HG03520 (cell line): Measurements from ENCODE around the gene FOXO3.

Experiments
- ATAC-seq: cut with Tn5 transposase; IDR thresholded peaks from one replicate; pipeline ENCODE4 v1.9.1; 2021; ENCODE audit warnings: mild to moderate bottlenecking, moderate library complexity; ENCODE audit not compliant: unreplicated experiment

The FOXO3 gene

DNA sequence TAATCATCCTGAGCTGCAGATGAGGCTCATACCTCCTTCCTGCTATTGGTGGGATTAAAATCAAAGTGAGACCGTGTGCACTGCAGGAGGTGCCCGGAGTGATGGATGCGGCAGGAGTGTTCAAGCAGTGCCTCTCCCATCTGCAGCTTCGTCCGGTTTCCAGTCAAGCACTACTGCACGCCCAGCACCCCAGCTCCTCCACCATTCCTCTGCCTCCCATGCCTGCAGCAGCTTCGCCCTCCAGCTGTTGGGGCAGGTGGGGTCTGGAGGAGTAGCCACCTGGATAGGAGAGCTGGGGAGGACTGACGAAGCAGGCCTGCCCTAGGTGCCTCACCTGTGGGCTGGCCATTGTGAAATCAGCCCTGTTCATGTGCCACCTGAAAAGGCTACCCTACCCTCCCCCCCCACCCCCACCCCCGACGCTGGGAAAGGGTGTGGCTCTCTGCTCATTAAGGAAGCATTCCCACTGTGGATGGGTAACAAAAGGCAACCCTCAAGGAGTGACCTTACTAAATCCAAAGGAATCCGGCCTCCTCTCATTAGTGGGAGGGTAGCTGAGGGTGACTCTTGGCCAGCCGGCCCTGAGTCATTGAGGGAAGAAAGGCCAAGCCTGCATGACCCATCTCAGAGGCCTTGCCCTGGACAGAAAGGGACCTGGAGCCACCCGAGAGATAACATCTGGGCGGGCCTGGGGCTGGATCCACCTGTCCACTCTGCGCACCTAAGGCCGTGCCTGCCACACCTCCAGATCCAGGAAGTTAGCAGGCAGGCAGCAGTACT lies 171.6 kb downstream of the FOXO3 start:
- no peak for ATAC-seq

DNA sequence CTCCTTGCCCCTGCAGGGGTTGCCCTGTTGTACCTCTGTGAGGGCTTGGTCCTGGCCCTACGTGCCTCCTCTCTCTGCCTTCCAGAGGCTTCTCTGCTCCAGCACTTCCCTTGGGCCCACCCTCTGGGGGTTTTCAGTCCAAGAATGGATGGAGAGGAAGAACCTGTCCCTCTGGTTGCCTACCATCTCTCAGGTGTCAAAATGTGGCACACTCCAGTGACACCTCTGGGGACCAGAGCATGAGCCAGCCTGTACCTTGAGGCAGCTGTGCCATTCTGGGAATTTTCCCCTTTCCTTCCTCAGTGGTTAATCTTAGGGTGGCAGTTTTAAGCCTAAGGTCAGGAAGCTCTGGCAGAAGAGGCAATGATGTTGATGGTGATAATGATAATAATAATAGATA lies 172.3 kb downstream of the FOXO3 start:
- no peak for ATAC-seq

DNA sequence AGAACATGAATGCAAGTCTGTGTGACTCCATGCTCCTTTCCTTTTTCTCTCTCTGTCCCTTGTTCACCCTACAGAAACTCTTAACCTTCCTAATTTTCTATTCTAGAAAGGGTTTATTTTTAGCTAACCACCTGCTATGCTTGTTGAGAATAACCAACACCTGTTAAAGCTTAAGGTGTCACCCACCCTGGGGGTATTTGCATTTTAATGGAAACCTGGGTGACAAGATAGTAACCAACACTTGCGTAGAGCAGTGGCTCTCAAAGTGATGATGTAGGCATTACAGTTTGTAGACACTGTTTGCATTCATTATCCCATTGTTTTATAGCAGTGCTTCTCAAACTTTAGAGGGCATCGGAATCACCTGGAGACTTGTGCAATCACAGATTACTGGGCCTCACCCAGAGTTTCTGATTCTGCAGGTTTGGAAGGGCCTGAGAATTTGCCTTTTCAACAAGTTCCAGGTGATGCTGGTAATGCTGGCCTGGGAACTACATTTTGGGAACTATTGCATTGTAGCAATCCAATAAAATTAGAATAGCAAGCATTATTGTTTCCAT lies 173.1 kb downstream of the FOXO3 start:
- no peak for ATAC-seq
